AG10803 (cell line): ENCODE data around the gene IGSF9.
A peak's percentile ranks its signal among the peaks of the same experiment; 100 is the strongest.

Experiments used
- DNase-seq: peaks from one replicate; pipeline ENCODE4 v3.0.0; 2010; ENCODE audit warnings: low read depth
- H3K4me3 ChIP-seq: 2 replicates; pipeline ENCODE4 v1.5.1; 2011; ENCODE audit warnings: mild to moderate bottlenecking, low read length, control low read depth
- TF ChIP-seq, protein P1 (sequence below): conservative IDR thresholded peaks from 2 replicates; pipeline ENCODE4 v1.5.1; 2011; ENCODE audit warnings: mild to moderate bottlenecking, low read length, control low read depth, inconsistent platforms

Gene IGSF9

DNA sequence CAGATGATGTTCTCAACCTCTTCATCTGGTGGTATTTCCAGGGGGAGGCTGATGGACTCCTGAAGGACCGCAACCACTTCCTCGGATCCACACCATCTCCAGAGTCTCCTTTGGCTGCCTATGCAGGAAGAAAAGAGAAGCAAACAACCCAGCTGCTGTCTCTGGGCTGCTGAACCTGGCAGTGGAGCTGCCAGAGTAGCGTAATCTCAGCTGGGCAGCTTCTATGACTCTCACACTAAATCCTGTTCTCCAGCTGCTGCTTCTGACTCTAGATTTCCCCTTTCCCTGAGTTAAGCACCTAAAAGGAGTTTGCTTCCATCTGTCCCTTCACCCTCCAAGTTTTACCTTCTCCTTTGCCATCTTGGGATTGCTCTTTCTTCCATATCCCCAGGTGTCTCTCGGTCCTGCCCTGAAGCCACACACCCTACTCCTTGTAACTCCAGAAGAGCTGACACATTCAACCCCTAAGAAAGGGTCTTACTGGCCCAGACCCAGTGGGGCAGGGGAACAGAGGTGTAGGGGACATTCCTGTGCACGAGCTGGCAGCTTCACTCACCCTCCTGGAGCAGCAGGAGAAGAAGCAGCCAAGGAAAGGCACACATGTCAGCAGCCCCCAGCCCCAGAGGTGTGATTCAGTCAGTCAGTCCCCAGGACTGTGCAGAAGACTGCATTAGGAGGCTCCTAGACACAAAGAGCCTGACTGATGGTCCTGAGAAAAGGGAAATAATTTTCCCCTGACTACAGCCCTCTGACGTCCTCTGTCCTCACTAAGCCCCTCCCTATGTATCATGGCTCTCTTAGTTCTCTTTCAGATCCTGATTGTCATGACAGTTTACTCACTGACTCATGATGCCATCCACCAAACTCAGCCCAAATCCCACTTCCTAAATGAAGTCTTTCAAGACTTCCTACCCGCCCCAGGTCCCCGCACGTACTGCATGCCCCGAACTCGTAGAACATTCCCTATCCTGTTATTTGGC is 8.4 kb upstream of the IGSF9 start, which contains the start of gene SLAMF9:
Gene SLAMF9, minus strand, starts transcription at position 702 of the 980 bp plus-strand sequence. Its CDS starts 100 bp downstream, at position 602.
- TF ChIP-seq, protein P1, sequence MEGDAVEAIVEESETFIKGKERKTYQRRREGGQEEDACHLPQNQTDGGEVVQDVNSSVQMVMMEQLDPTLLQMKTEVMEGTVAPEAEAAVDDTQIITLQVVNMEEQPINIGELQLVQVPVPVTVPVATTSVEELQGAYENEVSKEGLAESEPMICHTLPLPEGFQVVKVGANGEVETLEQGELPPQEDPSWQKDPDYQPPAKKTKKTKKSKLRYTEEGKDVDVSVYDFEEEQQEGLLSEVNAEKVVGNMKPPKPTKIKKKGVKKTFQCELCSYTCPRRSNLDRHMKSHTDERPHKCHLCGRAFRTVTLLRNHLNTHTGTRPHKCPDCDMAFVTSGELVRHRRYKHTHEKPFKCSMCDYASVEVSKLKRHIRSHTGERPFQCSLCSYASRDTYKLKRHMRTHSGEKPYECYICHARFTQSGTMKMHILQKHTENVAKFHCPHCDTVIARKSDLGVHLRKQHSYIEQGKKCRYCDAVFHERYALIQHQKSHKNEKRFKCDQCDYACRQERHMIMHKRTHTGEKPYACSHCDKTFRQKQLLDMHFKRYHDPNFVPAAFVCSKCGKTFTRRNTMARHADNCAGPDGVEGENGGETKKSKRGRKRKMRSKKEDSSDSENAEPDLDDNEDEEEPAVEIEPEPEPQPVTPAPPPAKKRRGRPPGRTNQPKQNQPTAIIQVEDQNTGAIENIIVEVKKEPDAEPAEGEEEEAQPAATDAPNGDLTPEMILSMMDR, result no peak
- H3K4me3 ChIP-seq, result no peak within 1 kb of the TSS
- peak; percentile 13 for DNase-seq

DNA sequence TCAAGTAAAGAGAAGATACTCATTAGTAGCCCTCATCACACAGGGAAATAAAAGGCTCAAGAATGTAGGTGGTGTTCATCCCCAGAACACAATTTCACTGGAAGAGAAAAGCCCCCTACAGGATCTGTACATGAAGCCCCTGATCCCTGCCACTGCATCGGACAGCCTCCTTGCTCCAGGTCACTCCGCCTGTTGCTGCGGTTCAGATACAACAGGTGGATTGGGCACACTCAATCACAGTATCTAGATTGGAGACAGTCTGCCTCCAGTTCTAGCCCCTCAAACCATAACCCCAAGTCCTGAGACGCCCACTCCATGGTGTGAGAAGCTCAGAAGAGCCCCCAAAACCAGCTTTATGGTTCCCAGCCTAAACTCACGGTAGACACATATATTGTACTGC is 7.5 kb upstream of the IGSF9 start:
- no peak for DNase-seq
- TF ChIP-seq, protein P1, result no peak

GRCh38 chr1:159951551-159951950 is 6.1 kb upstream of the IGSF9 start:
- TF ChIP-seq, protein P1, result no peak
- H3K4me3 ChIP-seq, result no peak overlapping the region
- DNase-seq, result peak; percentile 5

More for the DNA sequence above, 7.5 kb upstream of the IGSF9 start:
- no peak overlapping the region for H3K4me3 ChIP-seq

DNA sequence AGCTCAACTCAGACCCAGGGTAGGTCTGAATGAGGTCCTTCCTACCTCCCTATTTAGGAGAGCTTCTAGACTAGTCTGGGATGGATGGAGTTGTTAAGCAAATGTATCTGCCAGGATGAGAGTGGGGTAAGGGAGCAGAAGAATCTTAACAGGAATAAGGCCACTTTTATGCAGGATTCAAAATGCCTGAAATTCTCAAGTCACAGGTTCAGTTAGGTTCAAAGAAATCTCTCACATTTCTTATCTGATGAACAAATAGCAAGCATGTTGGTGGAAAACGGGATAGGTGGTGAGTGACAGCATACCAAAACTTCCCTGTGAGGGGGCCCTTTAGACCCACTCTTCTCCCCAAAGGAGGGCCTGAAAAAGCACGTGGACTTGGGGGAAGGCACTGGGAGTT is 5.6 kb upstream of the IGSF9 start:
- DNase-seq, result no peak
- TF ChIP-seq, protein P1, result no peak
- H3K4me3 ChIP-seq, result no peak overlapping the region

GRCh38 chr1:159949981-159950381 is 4.6 kb upstream of the IGSF9 start:
- no peak overlapping the region for H3K4me3 ChIP-seq
- TF ChIP-seq, protein P1, result no peak
- no peak for DNase-seq

GRCh38 chr1:159949123-159949522 is 3.7 kb upstream of the IGSF9 start:
- no peak for DNase-seq
- TF ChIP-seq, protein P1, result no peak
- H3K4me3 ChIP-seq, result no peak overlapping the region

- TF ChIP-seq, protein P1, result no peak
- no peak for DNase-seq
- no peak overlapping the region for H3K4me3 ChIP-seq
These were observed 2.5 kb upstream of the IGSF9 start for GRCh38 chr1:159947942-159948341.
